Measurements from ENCODE around the gene CAMK1D.
"Not testable (repeated sequence)": the region's sequence is repeated elsewhere in the genome, so short reads cannot be mapped to it uniquely, and the experiment has no call there.

CAMK1D gene

GRCh38 chr10:12791728-12792127, 442.4 kb downstream of the CAMK1D start:
- DNase-seq (ENCODE audit: low read depth in 2 of 2), result no peak

- DNase-seq (ENCODE audit: low read depth in 2 of 2), result no peak
Measured at GRCh38 chr10:12792889-12793556, 443.7 kb downstream of the CAMK1D start.

GRCh38 chr10:12795315-12796110, 446.2 kb downstream of the CAMK1D start:
- DNase-seq (ENCODE audit: low read depth in 2 of 2), result no peak

GRCh38 chr10:12796401-12797160, 447.2 kb downstream of the CAMK1D start:
- no peak for DNase-seq (ENCODE audit: low read depth in 2 of 2)

- no peak for DNase-seq (ENCODE audit: low read depth in 2 of 2)
Measured at GRCh38 chr10:12797471-12798262, 448.3 kb downstream of the CAMK1D start.

- DNase-seq (ENCODE audit: low read depth in 2 of 2), result no peak
Measured at GRCh38 chr10:12799144-12799543, 449.8 kb downstream of the CAMK1D start.

- DNase-seq (ENCODE audit: low read depth in 2 of 2), result no peak
Measured at GRCh38 chr10:12799714-12800113, 450.4 kb downstream of the CAMK1D start.

GRCh38 chr10:12800302-12800701, 451.0 kb downstream of the CAMK1D start:
- no peak for DNase-seq (ENCODE audit: low read depth in 2 of 2)

GRCh38 chr10:12801214-12802087, 452.1 kb downstream of the CAMK1D start:
- no peak for DNase-seq (ENCODE audit: low read depth in 2 of 2)

- no peak for DNase-seq (ENCODE audit: low read depth in 2 of 2)
Measured at GRCh38 chr10:12803776-12804175, 454.4 kb downstream of the CAMK1D start.

- DNase-seq (ENCODE audit: low read depth in 2 of 2), result no peak
Measured at GRCh38 chr10:12806228-12807095, 457.1 kb downstream of the CAMK1D start.

GRCh38 chr10:12807096-12807755, 457.9 kb downstream of the CAMK1D start:
- DNase-seq (ENCODE audit: low read depth in 2 of 2), result no peak

GRCh38 chr10:12808014-12808613, 458.8 kb downstream of the CAMK1D start:
- no peak for DNase-seq (ENCODE audit: low read depth in 2 of 2)

- DNase-seq (ENCODE audit: low read depth in 2 of 2), result not testable (repeated sequence)
Measured at GRCh38 chr10:12810046-12810445, 460.7 kb downstream of the CAMK1D start.

- DNase-seq (ENCODE audit: low read depth in 2 of 2), result no peak
Measured at GRCh38 chr10:12811826-12812225, 462.5 kb downstream of the CAMK1D start.

GRCh38 chr10:12812571-12812970, 463.2 kb downstream of the CAMK1D start:
- DNase-seq (ENCODE audit: low read depth in 2 of 2), result no peak

- no peak for DNase-seq (ENCODE audit: low read depth in 2 of 2)
Measured at GRCh38 chr10:12814166-12814565, 464.8 kb downstream of the CAMK1D start.

- DNase-seq (ENCODE audit: low read depth in 2 of 2), result no peak
Measured at GRCh38 chr10:12819071-12819470, 469.7 kb downstream of the CAMK1D start.

GRCh38 chr10:12819656-12820055, 470.3 kb downstream of the CAMK1D start:
- DNase-seq (ENCODE audit: low read depth in 2 of 2), result no peak

All from stimulated activated CD8-positive, alpha-beta memory T cell treated with anti-CD3 and anti-CD28 coated beads, Interleukin-15, amount 100 ng/mL, for 4 hours (primary cell).